WI38 (cell line): ENCODE results near the gene MYBBP1A.

Source experiments
- H3K4me3 ChIP-seq: 2 replicates; pipeline ENCODE4 v1.5.1; 2011; ENCODE audit warnings: low read depth, mild to moderate bottlenecking, control low read depth, low read length
- TF ChIP-seq, protein P1 (sequence below): IDR thresholded peaks from 2 replicates; pipeline ENCODE4 v1.5.1; 2012; ENCODE audit warnings: low read depth, mild to moderate bottlenecking, control low read depth, low read length

The MYBBP1A gene

DNA sequence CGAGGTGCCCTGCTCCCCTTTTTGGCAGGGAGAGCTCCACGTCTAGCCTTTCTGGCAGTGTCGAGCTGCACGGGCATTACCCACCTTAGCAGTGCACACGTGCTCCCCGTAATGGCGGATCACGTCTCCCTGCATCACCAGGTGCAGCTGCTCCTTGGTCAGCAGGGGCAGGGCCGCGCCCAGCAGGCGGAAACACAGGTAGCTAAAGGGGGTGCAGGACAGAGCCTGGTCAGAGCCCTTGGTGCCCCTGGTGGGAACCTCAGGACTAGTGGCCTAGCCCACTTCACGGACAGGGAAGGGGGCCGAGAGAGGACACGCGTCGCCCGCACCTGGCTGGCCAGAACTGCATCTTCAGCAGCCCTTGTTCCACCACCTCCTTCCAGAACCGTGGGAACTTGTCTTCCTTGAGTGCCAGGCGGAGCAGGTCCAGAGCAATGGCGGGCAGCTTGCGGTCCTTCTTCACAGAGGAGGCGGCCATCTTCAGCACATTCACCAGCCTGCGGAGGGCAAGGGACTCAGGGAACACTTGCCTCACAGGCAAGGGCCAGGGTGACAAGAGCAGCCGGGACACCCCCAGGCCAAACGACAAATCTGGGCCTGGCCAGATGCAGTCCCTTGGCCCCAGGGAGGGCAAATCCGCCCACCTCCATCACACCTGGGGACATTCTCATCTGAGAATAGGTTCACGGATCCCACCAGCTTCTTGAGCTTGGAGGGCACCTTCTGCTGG is 3.2 kb downstream of the MYBBP1A start:
- TF ChIP-seq, protein P1, sequence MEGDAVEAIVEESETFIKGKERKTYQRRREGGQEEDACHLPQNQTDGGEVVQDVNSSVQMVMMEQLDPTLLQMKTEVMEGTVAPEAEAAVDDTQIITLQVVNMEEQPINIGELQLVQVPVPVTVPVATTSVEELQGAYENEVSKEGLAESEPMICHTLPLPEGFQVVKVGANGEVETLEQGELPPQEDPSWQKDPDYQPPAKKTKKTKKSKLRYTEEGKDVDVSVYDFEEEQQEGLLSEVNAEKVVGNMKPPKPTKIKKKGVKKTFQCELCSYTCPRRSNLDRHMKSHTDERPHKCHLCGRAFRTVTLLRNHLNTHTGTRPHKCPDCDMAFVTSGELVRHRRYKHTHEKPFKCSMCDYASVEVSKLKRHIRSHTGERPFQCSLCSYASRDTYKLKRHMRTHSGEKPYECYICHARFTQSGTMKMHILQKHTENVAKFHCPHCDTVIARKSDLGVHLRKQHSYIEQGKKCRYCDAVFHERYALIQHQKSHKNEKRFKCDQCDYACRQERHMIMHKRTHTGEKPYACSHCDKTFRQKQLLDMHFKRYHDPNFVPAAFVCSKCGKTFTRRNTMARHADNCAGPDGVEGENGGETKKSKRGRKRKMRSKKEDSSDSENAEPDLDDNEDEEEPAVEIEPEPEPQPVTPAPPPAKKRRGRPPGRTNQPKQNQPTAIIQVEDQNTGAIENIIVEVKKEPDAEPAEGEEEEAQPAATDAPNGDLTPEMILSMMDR, result no peak
- H3K4me3 ChIP-seq, result no peak overlapping the region

DNA sequence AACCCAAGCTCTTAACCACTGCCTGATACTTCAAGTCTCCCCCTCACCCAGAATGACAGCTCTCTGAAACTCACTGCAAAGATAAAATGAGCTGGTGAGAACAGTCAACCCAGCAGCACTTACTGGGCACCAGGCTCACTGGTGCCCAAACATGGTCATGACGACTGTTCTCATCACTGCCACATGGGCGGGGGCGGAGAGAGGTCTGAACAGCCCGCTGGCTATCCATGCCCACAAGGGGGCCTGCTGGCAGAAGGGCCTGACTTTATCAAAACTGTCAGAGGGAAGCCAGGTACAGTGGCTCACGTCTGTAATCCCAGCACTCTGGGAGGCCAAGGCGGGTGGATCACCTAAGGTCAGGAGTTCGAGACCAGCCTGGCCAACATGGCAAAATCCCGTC is 4.0 kb downstream of the MYBBP1A start:
- TF ChIP-seq, protein P1, result no peak
- no peak overlapping the region for H3K4me3 ChIP-seq

DNA sequence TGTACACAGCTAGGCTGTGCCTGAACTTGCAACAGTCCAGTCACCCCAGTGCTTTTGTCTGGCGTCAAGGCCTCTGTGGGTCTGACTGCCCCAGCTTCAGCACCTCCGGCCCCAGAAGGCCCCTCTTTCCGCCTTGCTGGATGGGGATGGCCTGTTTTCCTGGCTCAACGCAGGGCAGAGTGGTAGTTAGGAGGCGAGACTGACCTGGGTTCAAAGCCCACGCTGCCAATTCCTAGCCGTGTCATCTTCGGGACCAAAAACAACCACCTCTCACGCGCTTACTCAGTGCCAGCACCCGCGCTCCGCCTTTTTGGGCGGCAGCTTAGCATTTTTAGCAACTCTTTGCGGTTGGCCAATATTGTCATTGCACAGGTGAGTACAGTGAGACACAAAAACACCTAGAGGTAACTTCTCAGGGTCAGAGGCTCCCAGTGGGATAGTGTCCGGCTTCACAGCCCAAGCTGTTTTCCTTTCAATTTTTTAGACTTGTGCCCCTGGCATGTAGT is 4.6 kb downstream of the MYBBP1A start:
- H3K4me3 ChIP-seq, result no peak overlapping the region
- TF ChIP-seq, protein P1, result no peak

DNA sequence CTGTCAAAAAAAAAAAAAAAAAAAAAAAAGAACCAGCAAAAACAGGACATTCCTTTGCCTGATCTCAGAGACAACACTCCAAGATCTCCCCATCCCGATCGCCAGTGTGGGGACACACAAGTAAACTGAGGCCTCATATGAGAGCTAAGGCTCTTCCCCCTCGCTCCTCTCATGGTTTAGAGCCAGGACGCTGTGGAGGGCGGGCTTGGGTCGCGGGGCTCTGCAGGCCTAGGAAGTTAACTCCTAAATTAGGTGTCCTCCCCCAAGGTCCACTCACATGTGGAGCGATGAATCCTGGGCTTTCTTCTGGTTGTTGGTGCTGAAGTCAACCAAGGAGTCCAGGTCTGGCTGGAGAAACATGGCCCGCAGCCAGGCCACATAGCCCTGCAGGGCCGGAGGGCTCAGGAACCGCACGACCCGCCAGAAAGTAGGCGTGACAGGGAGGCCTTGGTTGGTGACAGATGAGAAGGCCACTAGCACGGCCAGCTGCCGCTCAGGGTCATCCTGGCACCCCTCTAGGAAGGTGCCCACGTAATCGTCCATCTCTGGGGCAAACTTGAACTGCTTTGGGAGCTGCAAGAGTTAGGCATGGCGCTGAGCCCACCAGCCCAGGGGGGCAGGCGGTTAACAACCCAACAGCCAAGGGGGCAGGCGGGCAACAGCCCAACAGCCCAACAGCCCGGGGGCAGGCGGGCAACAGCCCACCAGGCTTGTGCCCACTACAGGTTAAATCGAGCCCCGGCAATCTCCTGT is 5.2 kb downstream of the MYBBP1A start:
- TF ChIP-seq, protein P1, result no peak
- no peak overlapping the region for H3K4me3 ChIP-seq

DNA sequence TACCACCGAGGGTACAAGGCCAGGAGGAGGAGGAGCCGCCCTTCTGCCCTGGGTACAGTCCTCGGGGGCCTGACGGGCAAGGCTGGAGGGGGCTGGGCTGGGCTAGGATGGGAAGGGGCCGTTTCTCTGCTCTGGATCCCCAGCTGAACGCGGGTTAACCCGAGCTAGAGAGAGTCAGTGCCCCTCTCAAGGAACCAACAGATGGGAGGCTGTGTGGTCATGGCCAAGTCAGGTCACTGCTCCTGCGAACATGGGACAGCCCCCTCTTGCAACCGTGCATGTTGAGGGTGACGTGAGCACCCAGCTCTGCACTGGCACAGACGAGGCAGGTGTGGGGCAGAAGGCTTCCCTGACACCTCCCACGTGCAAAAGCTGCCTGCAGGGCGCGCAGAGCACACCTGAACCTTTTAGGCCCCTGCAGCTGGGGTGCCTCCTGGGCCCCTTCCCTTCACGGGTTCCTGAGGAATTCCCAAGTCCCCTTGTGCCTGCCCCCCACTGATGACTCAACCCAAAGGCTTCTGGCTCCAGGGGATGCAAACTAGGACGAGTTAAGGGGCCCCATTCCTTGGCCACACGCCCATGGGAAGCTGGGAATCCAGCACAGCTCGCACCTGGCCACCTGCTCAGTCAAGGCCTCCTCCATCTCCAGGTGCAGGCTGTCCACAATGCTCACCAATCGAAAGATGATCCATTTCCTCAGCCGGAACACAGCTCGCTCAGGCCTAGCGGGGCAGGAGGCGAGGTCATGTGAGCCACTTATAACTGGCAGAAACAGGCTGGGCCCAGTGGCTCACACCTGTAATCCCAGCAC is 6.3 kb downstream of the MYBBP1A start:
- no peak overlapping the region for H3K4me3 ChIP-seq
- TF ChIP-seq, protein P1, result no peak

DNA sequence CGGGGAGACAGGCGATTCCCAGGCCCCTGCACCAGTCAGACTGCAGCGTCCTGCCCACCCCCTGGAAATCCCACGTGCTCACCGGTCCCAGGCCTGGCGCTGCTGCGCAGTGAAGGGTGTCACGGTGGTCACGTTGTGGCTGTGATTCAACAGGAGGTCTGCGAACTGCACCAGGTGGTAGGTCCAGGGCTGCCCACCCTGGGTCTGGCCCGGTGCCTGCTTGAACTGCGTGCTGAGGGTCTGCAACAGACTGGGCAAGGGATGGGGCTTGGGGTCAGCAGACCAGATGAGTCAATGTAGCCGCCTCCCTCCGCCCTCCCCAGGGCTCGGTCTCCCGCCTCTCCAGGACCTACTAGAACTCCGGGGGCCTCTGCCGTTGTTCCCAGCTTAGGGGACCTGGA is 7.1 kb downstream of the MYBBP1A start:
- TF ChIP-seq, protein P1, result no peak
- H3K4me3 ChIP-seq, result no peak overlapping the region
